CD4-positive, alpha-beta T cell treated with Interleukin-4 for 4 hours (primary cell): ENCODE results near the gene VPS37B.
A peak's percentile ranks its signal among the peaks of the same experiment; 100 is the strongest.
"Not testable (repeated sequence)": the region's sequence is repeated elsewhere in the genome, so short reads cannot be mapped to it uniquely, and the experiment has no call there.

Experiments used
- DNase-seq: peaks from one replicate; pipeline ENCODE4 v3.0.0-alpha.2; 2020

Gene VPS37B

GRCh38 chr12:122895704-122896636 is at the start of gene VPS37B:
Gene VPS37B, minus strand, starts transcription at chr12:122896124. Its CDS starts 62 bp downstream, at chr12:122896062.
- peak; percentile 85 for DNase-seq

GRCh38 chr12:122944605-122945592 is 49.0 kb upstream of the VPS37B start:
- DNase-seq, result no peak

GRCh38 chr12:122943196-122943595 is 47.3 kb upstream of the VPS37B start:
- no peak for DNase-seq

GRCh38 chr12:122942637-122943036 is 46.7 kb upstream of the VPS37B start:
- peak; percentile 37 for DNase-seq

GRCh38 chr12:122941351-122941750 is 45.4 kb upstream of the VPS37B start:
- DNase-seq, result not testable (repeated sequence)

- no peak for DNase-seq
Observed at GRCh38 chr12:122939125-122939524, 43.2 kb upstream of the VPS37B start.

GRCh38 chr12:122937622-122938091 is 41.7 kb upstream of the VPS37B start:
- no peak for DNase-seq

- no peak for DNase-seq
Observed at GRCh38 chr12:122935318-122935717, 39.4 kb upstream of the VPS37B start.

GRCh38 chr12:122934722-122935121 is 38.8 kb upstream of the VPS37B start:
- no peak for DNase-seq

GRCh38 chr12:122932207-122932606 is 36.3 kb upstream of the VPS37B start:
- DNase-seq, result no peak

GRCh38 chr12:122929812-122930211 is 33.9 kb upstream of the VPS37B start:
- no peak for DNase-seq

- DNase-seq, result no peak
Observed at GRCh38 chr12:122929148-122929538, 33.2 kb upstream of the VPS37B start.

GRCh38 chr12:122928404-122929147 is 32.7 kb upstream of the VPS37B start:
- DNase-seq, result no peak

- no peak for DNase-seq
Observed at GRCh38 chr12:122927756-122928403, 32.0 kb upstream of the VPS37B start.

- DNase-seq, result no peak
Observed at GRCh38 chr12:122921917-122922316, 26.0 kb upstream of the VPS37B start.

- DNase-seq, result no peak
Observed at GRCh38 chr12:122920687-122921086, 24.8 kb upstream of the VPS37B start.

GRCh38 chr12:122918827-122919226 is 22.9 kb upstream of the VPS37B start:
- DNase-seq, result no peak

- no peak for DNase-seq
Observed at GRCh38 chr12:122917507-122918121, 21.7 kb upstream of the VPS37B start.

GRCh38 chr12:122909442-122910288 is 13.7 kb upstream of the VPS37B start:
- DNase-seq, result no peak

GRCh38 chr12:122908915-122909314 is 13.0 kb upstream of the VPS37B start:
- DNase-seq, result no peak
